Neutrophil (primary cell): ENCODE results near the gene TMEM182.

ENCODE experiments used
- H3K27ac ChIP-seq: fragments of 200-600 bp; sonication (generic); 2 replicates; pipeline ENCODE4 v1.5.1; 2016; ENCODE audit warnings: mild to moderate bottlenecking, moderate library complexity
- H3K27me3 ChIP-seq: fragments of 200-600 bp; sonication (generic); 2 replicates; pipeline ENCODE4 v1.6.0; 2016; ENCODE audit warnings: mild to moderate bottlenecking
- H3K36me3 ChIP-seq: fragments of 200-600 bp; sonication (generic); 2 replicates; pipeline ENCODE4 v1.5.1; 2017
- H3K4me1 ChIP-seq, 2 experiments: fragments of 200-600 bp in 1 of 2; sonication (generic) in 1 of 2; 1 replicate in 1 of 2; 2 replicates in 1 of 2; pipeline versions ENCODE4 v1.5.1 to v1.6.1; 2013 to 2016; ENCODE audit warnings: low read depth in 1 of 2, low read length in 1 of 2, mild to moderate bottlenecking in 1 of 2, moderate library complexity in 1 of 2; ENCODE audit not compliant: control insufficient read depth in 1 of 2, insufficient read depth in 1 of 2
- H3K4me3 ChIP-seq, 2 experiments: fragments of 200-600 bp in 1 of 2; sonication (generic) in 1 of 2; 1 replicate in 1 of 2; 2 replicates in 1 of 2; pipeline ENCODE4 v1.5.1; 2013 to 2016; ENCODE audit warnings: low read depth in 1 of 2, low read length in 1 of 2, mild to moderate bottlenecking in 1 of 2, moderate library complexity in 1 of 2
- H3K9me3 ChIP-seq: fragments of 200-600 bp; sonication (generic); 2 replicates; pipeline ENCODE4 v1.5.1; 2016
- CTCF ChIP-seq: fragments of 200-600 bp; sonication (generic); IDR thresholded peaks from 2 replicates; pipeline ENCODE4 v1.5.1; 2016; ENCODE audit warnings: antibody characterized with exemption

Gene TMEM182

GRCh38 chr2:102852867-102853266 is 91.0 kb downstream of the TMEM182 start:
- Histone ChIP-seq H3K4me1 (peaks cover 0 to 9% of the 10 kb centered on the region in 2 experiments), H3K36me3 (no peaks in the 10 kb centered on the region), H3K27ac (no peak overlapping the region), H3K27me3 (no peaks in the 10 kb centered on the region), H3K4me3 (no peak overlapping the region), H3K9me3 (no peaks in the 10 kb centered on the region)
- no peak for TF ChIP-seq CTCF
